ENCODE data around the gene HRAS.

Gene HRAS

DNA sequence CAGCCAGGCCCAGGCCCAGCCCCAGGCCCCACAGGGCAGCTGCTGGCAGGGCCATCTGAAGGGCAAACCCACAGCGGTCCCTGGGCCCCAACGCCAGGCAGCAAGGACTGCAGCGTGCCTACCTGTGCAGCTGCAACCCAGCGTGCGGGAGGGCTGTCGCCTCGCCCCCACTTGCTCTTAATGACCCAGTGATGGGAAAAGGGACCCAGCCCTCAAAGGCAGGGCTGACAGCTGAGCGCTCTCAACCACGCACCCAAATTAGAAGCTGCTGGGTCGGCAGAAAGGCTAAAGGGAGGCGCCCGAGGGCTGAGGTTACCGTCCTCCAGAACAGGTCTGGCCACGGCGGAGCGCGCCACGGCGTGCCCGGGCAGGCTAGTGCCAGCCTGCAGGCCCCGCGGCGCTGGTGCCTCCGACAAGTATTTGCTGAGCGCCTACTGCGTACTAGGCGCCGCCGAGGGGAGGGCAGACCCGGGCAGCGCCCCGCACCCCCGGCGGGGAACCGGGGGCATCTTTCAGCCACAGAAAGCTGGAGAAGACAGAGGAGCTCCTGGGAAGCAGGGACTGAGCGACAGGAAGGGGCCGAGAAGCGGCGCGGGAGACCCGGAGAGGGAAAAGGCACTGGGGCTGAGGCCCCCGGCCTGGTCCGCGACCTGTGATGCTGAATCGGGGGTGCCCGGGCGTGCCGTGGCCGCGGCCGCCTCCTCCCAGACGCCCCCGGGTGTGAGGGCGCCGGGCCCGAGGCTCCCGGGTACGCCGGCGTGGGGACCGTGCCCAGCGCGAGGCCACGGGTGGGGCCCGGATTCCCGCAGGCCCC lies 773 bp downstream of the HRAS start:
- no peaks in the 10 kb centered on the region for H3K36me3 Mint-ChIP-seq (ENCODE audit: low read depth)
- H3K4me1 Mint-ChIP-seq (ENCODE audit: low read depth): peaks cover 3% of the 10 kb centered on the region
- peak overlapping the region; percentile 70 for H3K4me3 Mint-ChIP-seq
- peak overlapping the region; percentile 31 for H3K27ac Mint-ChIP-seq
- peaks cover 3% of the 10 kb centered on the region for H3K27me3 Mint-ChIP-seq (ENCODE audit: low read depth)
- H3K9me3 Mint-ChIP-seq: no peaks in the 10 kb centered on the region

DNA sequence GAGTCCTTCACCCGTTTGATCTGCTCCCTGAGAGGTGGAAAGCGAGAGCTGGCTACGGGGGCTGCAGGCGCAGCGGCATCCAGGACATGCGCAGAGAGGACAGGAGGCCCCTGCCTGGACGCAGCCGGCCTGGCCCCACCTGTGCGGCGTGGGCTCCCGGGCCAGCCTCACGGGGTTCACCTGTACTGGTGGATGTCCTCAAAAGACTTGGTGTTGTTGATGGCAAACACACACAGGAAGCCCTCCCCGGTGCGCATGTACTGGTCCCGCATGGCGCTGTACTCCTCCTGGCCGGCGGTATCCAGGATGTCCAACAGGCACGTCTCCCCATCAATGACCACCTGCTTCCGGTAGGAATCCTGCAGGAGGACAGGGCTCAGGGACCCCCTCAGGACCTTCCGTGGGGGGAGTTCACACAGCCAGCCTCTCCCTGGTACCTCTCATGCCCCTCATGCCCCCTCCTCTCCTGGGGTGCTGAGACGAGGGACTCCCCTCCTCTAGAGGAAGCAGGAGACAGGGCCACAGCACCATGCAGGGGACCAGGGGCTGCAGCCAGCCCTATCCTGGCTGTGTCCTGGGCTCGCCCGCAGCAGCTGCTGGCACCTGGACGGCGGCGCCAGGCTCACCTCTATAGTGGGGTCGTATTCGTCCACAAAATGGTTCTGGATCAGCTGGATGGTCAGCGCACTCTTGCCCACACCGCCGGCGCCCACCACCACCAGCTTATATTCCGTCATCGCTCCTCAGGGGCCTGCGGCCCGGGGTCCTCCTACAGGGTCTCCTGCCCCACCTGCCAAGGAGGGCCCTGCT lies 1.6 kb downstream of the HRAS start:
- Mint-ChIP-seq H3K9me3 (no peaks in the 10 kb centered on the region), H3K36me3 (ENCODE audit: low read depth) (no peaks in the 10 kb centered on the region), H3K4me1 (ENCODE audit: low read depth) (peaks cover 3% of the 10 kb centered on the region), H3K4me3 (peak overlapping the region; percentile 70), H3K27me3 (ENCODE audit: low read depth) (peaks cover 3% of the 10 kb centered on the region), H3K27ac (no peak overlapping the region)

DNA sequence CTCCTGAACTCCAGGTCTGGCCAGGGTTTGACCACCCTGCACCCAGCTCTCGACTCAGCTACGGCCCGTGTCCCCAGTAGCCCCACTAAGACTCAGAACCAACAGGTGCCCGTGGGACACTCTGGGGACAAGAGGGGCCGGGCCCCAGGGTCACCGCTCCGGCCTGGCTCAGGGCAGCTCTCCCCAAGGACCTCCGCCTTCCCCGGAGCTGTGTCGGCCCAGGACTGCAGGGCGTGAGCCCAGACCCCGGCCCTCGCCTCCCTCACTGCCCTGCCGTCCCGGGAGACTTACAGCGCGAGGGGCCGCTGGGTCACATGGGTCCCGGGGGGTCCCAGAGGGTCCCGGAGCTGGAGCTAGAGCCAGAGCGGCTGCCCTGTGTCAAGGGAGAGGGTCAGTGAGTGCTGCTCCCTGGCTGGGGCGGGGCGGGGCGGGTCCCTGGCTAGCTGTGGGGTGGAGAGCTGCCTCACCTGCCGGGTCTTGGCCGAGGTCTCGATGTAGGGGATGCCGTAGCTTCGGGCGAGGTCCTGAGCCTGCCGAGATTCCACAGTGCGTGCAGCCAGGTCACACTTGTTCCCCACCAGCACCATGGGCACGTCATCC lies 2.3 kb downstream of the HRAS start:
- H3K27ac Mint-ChIP-seq: no peak overlapping the region
- H3K9me3 Mint-ChIP-seq: no peaks in the 10 kb centered on the region
- peaks cover 3% of the 10 kb centered on the region for H3K27me3 Mint-ChIP-seq (ENCODE audit: low read depth)

DNA sequence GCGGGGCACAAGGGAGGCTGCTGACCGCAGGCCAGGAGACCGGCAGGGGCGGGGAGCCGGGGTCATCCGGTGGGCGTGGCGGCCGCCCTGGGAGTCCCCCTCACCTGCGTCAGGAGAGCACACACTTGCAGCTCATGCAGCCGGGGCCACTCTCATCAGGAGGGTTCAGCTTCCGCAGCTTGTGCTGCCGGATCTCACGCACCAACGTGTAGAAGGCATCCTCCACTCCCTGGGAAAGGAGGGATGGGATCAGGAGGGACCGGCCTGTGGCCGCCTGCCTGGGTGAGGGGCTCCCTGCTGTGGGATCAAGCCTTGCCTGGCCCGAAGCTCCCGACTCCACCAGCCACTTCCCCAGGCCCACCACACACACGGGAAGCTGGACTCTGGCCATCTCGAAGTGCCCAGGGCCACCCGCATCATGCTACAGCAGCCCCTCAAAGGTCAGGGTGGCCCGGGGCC lies 2.8 kb downstream of the HRAS start:
- peaks cover 3% of the 10 kb centered on the region for H3K27me3 Mint-ChIP-seq (ENCODE audit: low read depth)

More for the DNA sequence above, 2.3 kb downstream of the HRAS start:
- Mint-ChIP-seq H3K4me3 (no peak overlapping the region), H3K4me1 (ENCODE audit: low read depth) (peaks cover 3% of the 10 kb centered on the region), H3K36me3 (ENCODE audit: low read depth) (no peaks in the 10 kb centered on the region)

DNA sequence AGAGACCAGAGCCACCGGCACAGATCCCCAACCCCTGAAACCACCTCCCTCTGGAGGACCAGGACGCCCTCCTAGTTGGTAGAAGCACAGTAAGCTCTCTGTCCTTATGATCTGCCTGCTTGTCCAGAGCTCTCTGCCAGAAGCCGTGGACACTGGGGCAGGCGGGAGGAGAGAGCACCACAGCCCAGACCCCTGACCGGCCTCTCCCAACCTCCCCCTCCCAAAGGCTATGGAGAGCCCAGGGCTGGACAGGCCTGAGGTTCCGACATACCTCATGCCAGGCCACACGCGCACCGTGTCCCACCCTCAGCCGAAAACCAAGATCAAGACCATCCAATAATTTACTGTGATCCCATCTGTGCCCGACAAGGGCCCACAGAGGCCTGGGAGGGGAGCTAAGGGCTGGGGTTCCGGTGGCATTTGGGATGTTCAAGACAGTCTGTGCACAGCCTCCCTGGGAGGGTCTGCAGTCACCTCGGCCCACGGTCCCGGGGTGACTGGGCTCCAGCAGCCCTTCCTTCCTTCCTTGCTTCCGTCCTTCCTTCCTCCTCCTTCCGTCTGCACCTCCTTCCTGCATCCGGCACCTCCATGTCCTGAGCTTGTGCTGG lies 3.4 kb downstream of the HRAS start:
- no peak overlapping the region for H3K27ac Mint-ChIP-seq
- H3K4me3 Mint-ChIP-seq: no peak overlapping the region
- peaks cover 3% of the 10 kb centered on the region for H3K27me3 Mint-ChIP-seq (ENCODE audit: low read depth)
- peaks cover 3% of the 10 kb centered on the region for H3K4me1 Mint-ChIP-seq (ENCODE audit: low read depth)
- no peaks in the 10 kb centered on the region for H3K36me3 Mint-ChIP-seq (ENCODE audit: low read depth)
- H3K9me3 Mint-ChIP-seq: no peaks in the 10 kb centered on the region

More for the DNA sequence above, 2.8 kb downstream of the HRAS start:
- H3K27ac Mint-ChIP-seq: no peak overlapping the region
- no peaks in the 10 kb centered on the region for H3K9me3 Mint-ChIP-seq
- no peaks in the 10 kb centered on the region for H3K36me3 Mint-ChIP-seq (ENCODE audit: low read depth)
- no peak overlapping the region for H3K4me3 Mint-ChIP-seq
- H3K4me1 Mint-ChIP-seq (ENCODE audit: low read depth): peaks cover 3% of the 10 kb centered on the region

DNA sequence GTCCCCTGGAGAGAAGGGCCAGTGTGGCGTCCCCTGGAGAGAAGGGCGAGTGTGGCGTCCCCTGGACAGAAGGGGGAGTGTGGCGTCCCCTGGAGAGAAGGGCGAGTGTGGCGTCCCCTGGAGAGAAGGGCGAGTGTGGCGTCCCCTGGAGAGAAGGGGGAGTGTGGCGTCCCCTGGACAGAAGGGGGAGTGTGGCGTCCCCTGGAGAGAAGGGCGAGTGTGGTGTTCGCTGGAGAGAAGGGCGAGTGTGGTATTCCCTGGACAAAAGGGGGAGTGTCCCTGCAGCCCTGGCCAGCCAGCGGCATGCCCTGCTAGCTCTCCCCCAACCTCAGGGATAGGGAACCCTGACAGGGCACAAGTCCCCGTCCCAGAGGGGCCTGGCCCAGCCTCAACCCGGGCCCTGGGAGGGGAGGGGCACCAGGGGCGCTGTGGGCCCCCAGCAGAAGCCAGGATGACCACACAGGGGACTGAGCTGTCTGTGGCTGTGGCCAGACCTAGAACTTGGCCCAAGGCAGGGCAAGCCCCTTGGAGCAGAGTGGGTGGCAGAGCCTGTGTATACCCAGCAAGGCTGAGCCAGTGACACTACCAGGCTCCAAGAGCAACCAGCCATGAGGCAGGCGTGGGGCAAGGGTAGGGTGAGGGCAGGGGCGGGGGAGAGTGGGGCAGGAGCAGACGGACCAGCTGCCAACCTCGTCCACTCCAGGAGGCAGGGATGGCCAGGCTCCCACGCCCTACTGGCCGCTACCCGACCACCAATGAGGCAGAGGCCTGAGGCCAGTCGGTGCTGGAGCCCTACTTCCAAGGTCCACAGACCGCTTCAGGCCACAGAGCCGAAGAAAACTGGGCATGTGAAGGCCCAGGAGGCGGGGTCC lies 4.2 kb downstream of the HRAS start:
- H3K27ac Mint-ChIP-seq: no peak overlapping the region
- no peaks in the 10 kb centered on the region for H3K9me3 Mint-ChIP-seq
- no peak overlapping the region for H3K4me3 Mint-ChIP-seq
- H3K4me1 Mint-ChIP-seq (ENCODE audit: low read depth): peaks cover 2% of the 10 kb centered on the region
- H3K27me3 Mint-ChIP-seq (ENCODE audit: low read depth): peaks cover 2% of the 10 kb centered on the region
- no peaks in the 10 kb centered on the region for H3K36me3 Mint-ChIP-seq (ENCODE audit: low read depth)

DNA sequence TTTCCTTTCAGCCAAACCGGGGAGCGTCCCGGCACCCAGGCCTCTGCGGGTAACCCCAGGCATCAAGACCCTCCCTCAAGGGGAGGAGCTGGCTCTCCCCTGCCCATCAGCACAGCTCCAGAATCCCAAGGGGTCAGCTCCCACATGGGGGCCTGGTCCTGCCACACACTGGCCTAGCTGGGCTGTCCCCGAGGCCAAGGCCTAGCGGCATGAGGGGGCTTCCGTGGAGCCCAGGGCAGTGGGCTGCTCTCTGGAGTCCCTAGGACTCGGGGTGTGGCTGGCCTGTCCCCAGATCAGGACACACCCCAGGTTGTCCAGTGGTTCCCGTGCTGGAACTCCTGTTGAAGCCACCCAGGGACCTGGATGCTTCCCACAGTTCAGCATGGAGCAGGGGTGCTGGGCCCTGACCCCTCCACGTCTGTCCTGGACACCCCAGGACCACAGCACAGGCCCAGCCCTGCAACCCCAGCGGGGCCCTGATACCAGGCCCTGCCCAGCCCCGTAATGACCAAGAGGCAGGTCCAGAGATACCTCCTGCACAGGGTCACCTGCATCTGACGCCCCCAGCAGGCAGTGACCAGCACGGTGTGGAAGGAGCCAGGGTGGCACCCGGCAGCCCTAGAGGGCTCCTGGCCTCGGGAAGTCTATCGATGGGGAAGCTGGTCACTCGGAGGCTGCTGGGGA lies 5.5 kb downstream of the HRAS start:
- H3K4me3 Mint-ChIP-seq: no peak overlapping the region
- no peaks in the 10 kb centered on the region for H3K9me3 Mint-ChIP-seq
- no peak overlapping the region for H3K27ac Mint-ChIP-seq
- H3K4me1 Mint-ChIP-seq (ENCODE audit: low read depth): no peaks in the 10 kb centered on the region
- no peaks in the 10 kb centered on the region for H3K27me3 Mint-ChIP-seq (ENCODE audit: low read depth)
- H3K36me3 Mint-ChIP-seq (ENCODE audit: low read depth): no peaks in the 10 kb centered on the region

DNA sequence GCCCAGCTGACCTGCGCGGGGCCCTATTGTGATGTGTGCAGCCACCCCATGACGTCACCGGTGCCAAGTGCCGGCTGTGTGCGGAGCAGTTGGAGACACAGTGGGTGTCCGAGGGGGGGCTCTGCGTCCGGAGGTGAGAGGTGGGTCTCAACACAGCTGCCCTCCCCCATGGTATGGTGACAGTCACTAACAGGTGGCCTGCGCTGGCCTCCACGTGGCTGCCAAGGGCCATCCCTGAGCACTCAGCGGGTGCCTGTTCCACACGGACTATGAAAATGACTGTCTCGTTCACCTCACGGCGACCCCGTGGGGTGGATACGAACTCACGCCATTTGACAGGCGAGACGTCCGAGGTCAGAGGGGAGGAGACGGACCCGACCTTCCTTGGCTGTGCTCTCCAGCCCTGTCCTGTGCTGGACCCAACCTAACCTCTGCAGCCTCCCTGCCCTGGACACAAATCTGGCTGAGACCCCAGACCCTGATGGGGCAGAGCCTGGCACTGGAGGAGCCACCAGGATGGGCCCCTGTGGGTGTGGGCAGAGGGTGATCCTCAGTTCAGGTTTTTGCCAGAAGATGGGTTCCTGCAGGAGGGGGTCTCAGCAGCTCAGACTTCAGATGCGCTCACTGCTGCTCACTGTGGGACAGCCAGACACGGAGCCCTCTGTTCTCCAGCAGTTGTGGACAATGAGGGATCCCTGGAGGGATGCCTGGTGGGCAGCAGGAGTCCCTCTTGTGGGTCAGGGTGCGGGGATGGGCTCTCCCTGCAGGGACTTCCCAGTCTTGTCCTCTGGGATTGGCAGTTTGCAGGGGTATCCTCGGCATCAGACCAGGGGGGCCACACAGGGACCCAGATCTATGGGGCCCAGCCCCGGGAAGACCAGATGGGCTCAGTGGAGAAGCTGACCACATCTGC lies 6.3 kb downstream of the HRAS start:
- Mint-ChIP-seq H3K36me3 (ENCODE audit: low read depth) (no peaks in the 10 kb centered on the region), H3K27me3 (ENCODE audit: low read depth) (no peaks in the 10 kb centered on the region), H3K9me3 (no peaks in the 10 kb centered on the region), H3K4me1 (ENCODE audit: low read depth) (no peaks in the 10 kb centered on the region), H3K4me3 (no peak overlapping the region), H3K27ac (no peak overlapping the region)

DNA sequence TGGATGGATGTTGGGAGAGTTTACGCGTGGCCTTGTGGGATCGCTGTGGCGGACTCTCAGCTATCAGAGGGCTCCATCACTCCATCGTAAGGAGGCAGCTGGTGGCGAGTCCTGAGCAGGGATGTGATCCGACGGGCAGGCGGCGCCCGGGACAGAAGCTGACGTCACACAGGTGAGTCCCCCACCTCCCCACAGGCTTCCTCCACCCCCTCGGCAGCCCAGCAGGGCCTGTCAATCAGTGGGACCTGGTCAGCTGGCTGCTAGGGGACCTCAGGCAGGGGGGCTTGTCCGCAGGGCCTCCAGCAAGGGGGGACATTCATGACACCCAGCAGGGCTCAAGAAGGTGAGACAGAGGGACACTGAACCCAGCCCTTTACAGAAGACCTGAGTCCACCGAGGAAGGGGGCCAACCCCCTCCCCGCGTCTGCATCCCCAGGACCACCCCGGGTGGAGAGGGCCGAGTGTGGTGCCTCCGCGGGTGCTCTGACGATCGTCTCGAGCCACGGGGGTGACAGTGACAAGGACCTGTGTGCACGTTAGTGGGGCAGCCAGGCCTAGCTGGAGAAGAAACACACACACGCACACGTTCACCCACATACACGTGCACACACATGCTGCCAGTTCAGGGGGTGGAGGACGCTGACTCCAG lies 7.1 kb downstream of the HRAS start:
- Mint-ChIP-seq H3K27me3 (ENCODE audit: low read depth) (no peaks in the 10 kb centered on the region), H3K4me3 (no peak overlapping the region), H3K27ac (no peak overlapping the region), H3K9me3 (no peaks in the 10 kb centered on the region), H3K36me3 (ENCODE audit: low read depth) (no peaks in the 10 kb centered on the region), H3K4me1 (ENCODE audit: low read depth) (no peaks in the 10 kb centered on the region)

DNA sequence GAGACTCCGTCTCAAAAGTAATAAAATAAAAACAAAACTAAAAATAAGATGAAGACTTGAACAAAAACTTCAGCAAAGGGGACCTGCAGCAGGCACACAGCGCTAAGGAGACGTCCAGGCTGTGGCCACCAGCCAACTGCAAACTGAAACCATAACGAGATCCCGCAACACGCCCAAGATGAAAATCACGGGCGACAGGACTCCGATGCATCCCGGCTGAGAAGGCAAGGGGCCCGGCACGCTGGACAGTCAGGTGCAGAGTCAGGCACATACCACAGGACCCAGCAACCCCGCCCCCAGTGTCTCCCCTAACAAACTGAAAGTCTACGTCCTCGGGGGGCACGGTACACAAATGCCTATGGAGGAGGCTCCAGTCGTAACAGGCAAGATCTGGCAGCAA lies 9.2 kb downstream of the HRAS start:
- Mint-ChIP-seq H3K4me3 (no peak overlapping the region), H3K4me1 (ENCODE audit: low read depth) (no peaks in the 10 kb centered on the region), H3K9me3 (no peaks in the 10 kb centered on the region), H3K27me3 (ENCODE audit: low read depth) (no peaks in the 10 kb centered on the region), H3K36me3 (ENCODE audit: low read depth) (no peaks in the 10 kb centered on the region), H3K27ac (no peak overlapping the region)

DNA sequence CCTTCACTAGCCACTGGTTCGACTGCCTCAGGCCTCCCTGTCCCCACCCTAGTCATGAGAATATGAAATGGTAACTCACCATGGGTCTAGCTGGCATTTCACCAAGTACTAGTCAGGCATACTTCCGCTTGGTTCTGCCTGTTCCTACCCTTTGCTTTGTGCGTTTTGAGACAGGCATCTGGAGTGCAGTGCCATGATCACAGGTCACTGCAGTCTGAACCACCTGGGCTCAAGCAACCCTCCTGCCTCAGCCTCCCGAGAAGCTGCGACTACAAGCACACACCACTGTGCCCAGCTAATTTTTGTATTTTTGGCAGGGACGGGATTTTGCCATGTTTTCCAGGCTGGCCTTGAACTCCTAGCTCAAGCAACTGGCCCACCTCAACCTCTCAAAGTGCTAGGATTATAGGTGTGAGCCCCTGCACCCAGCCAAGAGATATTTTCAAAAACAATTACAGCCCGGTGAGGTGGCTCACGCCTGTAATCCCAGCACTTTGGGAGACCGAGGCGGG lies 14.1 kb downstream of the HRAS start:
- no peak overlapping the region for H3K27ac Mint-ChIP-seq

More for the DNA sequence above, 14.1 kb downstream of the HRAS start:
- H3K4me1 Mint-ChIP-seq (ENCODE audit: low read depth): peaks cover 2% of the 10 kb centered on the region
- H3K9me3 Mint-ChIP-seq: no peaks in the 10 kb centered on the region
- no peaks in the 10 kb centered on the region for H3K27me3 Mint-ChIP-seq (ENCODE audit: low read depth)
- H3K36me3 Mint-ChIP-seq (ENCODE audit: low read depth): peaks cover 6% of the 10 kb centered on the region
- H3K4me3 Mint-ChIP-seq: no peak overlapping the region
